Uterus (tissue), 4 donors: ENCODE results near the gene BLMH. TPM values are rescaled to one million over a fixed set of nuclear protein-coding genes. Genes with fewer than 3 reads are reported as not detected.

Experiments used
- DNase-seq, 2 donors: peaks; one replicate each; pipeline ENCODE4 v3.0.0-alpha.2; 2019 to 2020
- H3K27ac ChIP-seq, 2 donors: fragments of 200-600 bp; sonication (generic); 1 replicate in 1 of 2; 2 replicates in 1 of 2; pipeline ENCODE4 v1.5.1; 2016 to 2018
- H3K27me3 ChIP-seq, 2 donors: fragments of 200-600 bp; sonication (generic); one replicate each; pipeline ENCODE4 v1.5.1; 2018 to 2019; ENCODE audit warnings: control low read depth in 1 of 2
- H3K36me3 ChIP-seq, 2 donors: fragments of 200-600 bp; sonication (generic); one replicate each; pipeline ENCODE4 v1.5.1; 2019; ENCODE audit warnings: control low read depth in 1 of 2
- H3K4me1 ChIP-seq, 2 donors: fragments of 200-600 bp; sonication (generic); one replicate each; pipeline ENCODE4 v1.5.1; 2018 to 2019; ENCODE audit warnings: control low read depth in 1 of 2
- H3K4me3 ChIP-seq, 2 donors: fragments of 200-600 bp; sonication (generic); 1 replicate in 1 of 2; 2 replicates in 1 of 2; pipeline ENCODE4 v1.5.1; 2018 to 2019; ENCODE audit warnings: mild to moderate bottlenecking in 1 of 2
- H3K9me3 ChIP-seq, 2 donors: fragments of 200-600 bp; sonication (generic); one replicate each; pipeline ENCODE4 v1.5.1; 2019; ENCODE audit warnings: control low read depth in 1 of 2
- POLR2A ChIP-seq, 2 donors: fragments of 450-650 bp; IDR thresholded peaks; one replicate each; pipeline ENCODE4 v1.6.1; 2016; ENCODE audit warnings: antibody characterized with exemption in 2 of 2, mild to moderate bottlenecking in 1 of 2, moderate library complexity in 1 of 2
- intact Hi-C: fragments of 100-400 bp; cut with DNase I; formaldehyde crosslinking; loops from one replicate; pipeline ENCODE4 v1.15.1; 2023; ENCODE audit warnings: low total_unique reads
- total RNA-seq, 4 donors: library from RNA; depleted of rRNA in 3 of 4; stranded (reverse); fragments of >200 nt in 3 of 4; gene quantifications; one replicate each; pipeline versions ENCODE4 v1.1.0 to v1.2.4, GENCODE V29; 2014 to 2023
- TF ChIP-seq, protein P1 (sequence below), 4 experiments: fragments of 200-600 bp in 2 of 4; fragments of 450-650 bp in 2 of 4; sonication (generic) in 2 of 4; IDR thresholded peaks; one replicate each; pipeline ENCODE4 v1.5.1; 2016 to 2019; ENCODE audit warnings: antibody characterized with exemption in 4 of 4, mild to moderate bottlenecking in 2 of 4, moderate library complexity in 1 of 4
- donor health status: DM: yes; HTN: yes; CAD: no.

The BLMH gene
- total RNA-seq, 4 donors from 2014 or later = 13.6 to 68.8 (median 33.3) TPM

GRCh38 chr17:30326809-30327208 lies 35.1 kb upstream of the BLMH start:
- Histone ChIP-seq H3K36me3 (no peaks in the 10 kb centered on the region), H3K4me3 (no peak overlapping the region), H3K27me3 (no peaks in the 10 kb centered on the region), H3K9me3 (no peaks in the 10 kb centered on the region), H3K27ac (no peak overlapping the region), H3K4me1 (no peaks in the 10 kb centered on the region)
- intact Hi-C loops = no loop called here
- no peak for TF ChIP-seq POLR2A (IDR thresholded peaks at IDR 0.05)
- TF ChIP-seq, protein P1, sequence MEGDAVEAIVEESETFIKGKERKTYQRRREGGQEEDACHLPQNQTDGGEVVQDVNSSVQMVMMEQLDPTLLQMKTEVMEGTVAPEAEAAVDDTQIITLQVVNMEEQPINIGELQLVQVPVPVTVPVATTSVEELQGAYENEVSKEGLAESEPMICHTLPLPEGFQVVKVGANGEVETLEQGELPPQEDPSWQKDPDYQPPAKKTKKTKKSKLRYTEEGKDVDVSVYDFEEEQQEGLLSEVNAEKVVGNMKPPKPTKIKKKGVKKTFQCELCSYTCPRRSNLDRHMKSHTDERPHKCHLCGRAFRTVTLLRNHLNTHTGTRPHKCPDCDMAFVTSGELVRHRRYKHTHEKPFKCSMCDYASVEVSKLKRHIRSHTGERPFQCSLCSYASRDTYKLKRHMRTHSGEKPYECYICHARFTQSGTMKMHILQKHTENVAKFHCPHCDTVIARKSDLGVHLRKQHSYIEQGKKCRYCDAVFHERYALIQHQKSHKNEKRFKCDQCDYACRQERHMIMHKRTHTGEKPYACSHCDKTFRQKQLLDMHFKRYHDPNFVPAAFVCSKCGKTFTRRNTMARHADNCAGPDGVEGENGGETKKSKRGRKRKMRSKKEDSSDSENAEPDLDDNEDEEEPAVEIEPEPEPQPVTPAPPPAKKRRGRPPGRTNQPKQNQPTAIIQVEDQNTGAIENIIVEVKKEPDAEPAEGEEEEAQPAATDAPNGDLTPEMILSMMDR (IDR thresholded peaks at IDR 0.05) = no peak
- DNase-seq = no peak

DNA sequence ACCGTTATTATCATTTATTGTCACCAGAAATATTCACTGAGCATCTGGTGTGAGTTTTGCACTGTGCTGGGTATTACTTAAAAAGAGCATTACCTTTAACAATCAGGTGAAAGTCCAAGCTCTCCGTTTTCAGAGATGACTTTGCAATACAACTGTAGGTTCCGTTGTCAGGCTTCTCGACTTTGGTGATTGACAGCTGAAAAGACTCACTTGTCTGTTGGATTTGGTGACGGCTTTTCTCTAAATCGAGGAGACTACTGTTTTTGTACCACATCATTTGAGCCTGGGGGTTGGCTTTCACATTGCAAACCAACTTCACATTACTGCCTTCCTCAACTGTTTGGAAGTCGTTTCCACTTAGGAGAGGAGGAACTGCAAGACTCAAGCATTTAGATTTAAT lies 33.0 kb upstream of the BLMH start:
- no peaks in the 10 kb centered on the region for H3K27me3 ChIP-seq
- DNase-seq = no peak
- H3K4me1 ChIP-seq = no peaks in the 10 kb centered on the region
- intact Hi-C loops = no loop called here
- no peak overlapping the region for H3K4me3 ChIP-seq
- TF ChIP-seq, protein P1 (IDR thresholded peaks at IDR 0.05) = no peak
- no peak for TF ChIP-seq POLR2A (IDR thresholded peaks at IDR 0.05)
- H3K27ac ChIP-seq = no peak overlapping the region
- no peaks in the 10 kb centered on the region for H3K9me3 ChIP-seq
- no peaks in the 10 kb centered on the region for H3K36me3 ChIP-seq

DNA sequence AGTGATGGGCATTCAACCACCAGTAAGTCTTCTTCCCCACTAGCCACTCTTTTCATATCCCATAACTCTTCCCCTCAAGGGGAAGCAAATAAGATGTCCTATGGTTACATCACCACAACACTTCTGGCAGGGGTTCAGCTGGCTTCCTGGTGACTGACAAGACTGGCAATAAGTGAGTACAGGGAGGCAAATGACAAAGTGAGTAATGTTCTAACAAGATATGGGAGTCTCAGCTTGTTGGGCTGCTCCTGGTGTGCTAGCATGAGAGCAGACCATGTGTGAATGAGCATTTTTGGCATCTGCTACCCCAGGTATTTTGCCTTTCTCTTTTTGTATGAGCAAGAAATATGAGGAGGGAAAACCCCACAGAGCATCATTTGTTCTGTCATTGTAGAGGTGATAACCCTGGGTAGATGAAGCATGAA lies 32.2 kb upstream of the BLMH start:
- H3K4me3 ChIP-seq = no peak overlapping the region
- no peaks in the 10 kb centered on the region for H3K27me3 ChIP-seq
- no peaks in the 10 kb centered on the region for H3K9me3 ChIP-seq
- no peak for DNase-seq
- TF ChIP-seq, protein P1 (IDR thresholded peaks at IDR 0.05) = no peak
- no peak for TF ChIP-seq POLR2A (IDR thresholded peaks at IDR 0.05)
- H3K36me3 ChIP-seq = no peaks in the 10 kb centered on the region
- no peaks in the 10 kb centered on the region for H3K4me1 ChIP-seq
- intact Hi-C loops = no loop called here
- H3K27ac ChIP-seq = no peak overlapping the region

DNA sequence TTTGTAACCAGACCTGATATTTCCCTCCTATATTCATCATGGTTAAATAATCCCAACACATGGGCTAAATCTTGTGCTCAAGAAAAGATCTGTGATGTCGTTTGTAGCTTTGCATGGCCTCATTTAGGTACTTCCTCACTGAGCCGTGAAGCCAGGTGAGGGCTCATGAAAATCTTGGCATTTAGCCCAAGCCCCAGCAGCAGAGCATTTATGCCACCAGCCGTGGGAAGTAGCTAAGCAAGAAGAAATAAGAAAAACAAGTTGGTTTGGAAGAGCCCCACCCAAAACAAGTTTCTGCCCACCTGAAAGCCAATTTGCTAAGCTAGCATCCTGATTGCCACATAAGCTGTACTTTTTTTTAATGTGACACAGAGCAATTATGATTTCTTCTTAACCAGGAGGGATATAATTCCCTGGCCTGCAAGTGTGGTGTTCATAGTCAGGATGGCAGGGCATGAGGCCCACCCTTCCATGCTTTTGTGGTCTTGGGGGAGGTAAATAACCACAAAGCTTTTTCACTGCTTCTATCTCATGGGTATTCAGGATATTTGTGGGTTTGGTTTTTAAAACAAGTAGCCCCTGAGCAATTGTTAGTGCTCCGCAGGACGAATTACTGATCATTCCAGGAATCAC lies 31.6 kb upstream of the BLMH start:
- H3K27ac ChIP-seq = no peak overlapping the region
- no peaks in the 10 kb centered on the region for H3K36me3 ChIP-seq
- H3K4me1 ChIP-seq = no peaks in the 10 kb centered on the region
- no peak overlapping the region for H3K4me3 ChIP-seq
- no peak for DNase-seq
- TF ChIP-seq, protein P1 (IDR thresholded peaks at IDR 0.05) = no peak
- TF ChIP-seq POLR2A (IDR thresholded peaks at IDR 0.05) = no peak
- no peaks in the 10 kb centered on the region for H3K27me3 ChIP-seq
- H3K9me3 ChIP-seq = no peaks in the 10 kb centered on the region
- intact Hi-C loops = no loop called here

DNA sequence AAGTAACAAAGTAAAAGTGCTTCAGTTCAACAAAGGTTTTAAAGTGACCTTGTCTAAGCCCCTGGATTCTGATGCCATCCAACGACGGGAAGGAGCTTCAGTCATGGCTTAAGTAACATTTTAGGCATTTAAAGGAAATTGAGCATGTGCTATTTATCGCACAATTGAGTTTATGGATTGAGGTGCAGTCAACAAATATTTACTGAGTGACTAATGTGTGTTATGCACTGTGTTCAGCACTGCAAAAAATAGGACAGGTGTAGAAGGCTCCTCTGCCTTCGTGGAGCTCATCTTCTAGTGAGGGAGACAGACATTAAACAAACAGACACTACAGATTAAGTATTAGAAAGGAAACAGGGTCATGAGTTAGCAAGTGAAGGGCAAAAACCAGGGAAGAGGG lies 29.6 kb upstream of the BLMH start:
- Histone ChIP-seq H3K4me3 (no peak overlapping the region), H3K36me3 (no peaks in the 10 kb centered on the region), H3K9me3 (no peaks in the 10 kb centered on the region), H3K4me1 (no peaks in the 10 kb centered on the region), H3K27me3 (no peaks in the 10 kb centered on the region), H3K27ac (no peak overlapping the region)
- intact Hi-C loops = no loop called here
- no peak for DNase-seq
- no peak for TF ChIP-seq POLR2A (IDR thresholded peaks at IDR 0.05)
- TF ChIP-seq, protein P1 (IDR thresholded peaks at IDR 0.05) = no peak
